ENCODE data around the gene TPBGL.

TPBGL gene

GRCh38 chr11:75212411-75212810 is 28.2 kb upstream of the TPBGL start:
- ATAC-seq = no peak

- peak in 1 of 2 donors; percentile 58 for ATAC-seq
These were observed 26.2 kb upstream of the TPBGL start for GRCh38 chr11:75214411-75214821.

GRCh38 chr11:75214843-75215242 is 25.7 kb upstream of the TPBGL start:
- no peak for ATAC-seq

- ATAC-seq = no peak
These were observed 20.7 kb upstream of the TPBGL start for GRCh38 chr11:75219869-75220268.

GRCh38 chr11:75223954-75224643 is 16.5 kb upstream of the TPBGL start:
- no peak for ATAC-seq

- ATAC-seq = no peak
These were observed 14.8 kb upstream of the TPBGL start for GRCh38 chr11:75225794-75226193.

GRCh38 chr11:75229466-75229865 is 11.1 kb upstream of the TPBGL start:
- ATAC-seq = no peak

- ATAC-seq = no peak
These were observed 10.0 kb upstream of the TPBGL start for GRCh38 chr11:75230621-75231020.

- no peak for ATAC-seq
These were observed 6.8 kb upstream of the TPBGL start for GRCh38 chr11:75233754-75234172.

GRCh38 chr11:75236062-75236461 is 4.5 kb upstream of the TPBGL start:
- ATAC-seq = no peak

- no peak for ATAC-seq
These were observed 3.5 kb upstream of the TPBGL start for GRCh38 chr11:75237050-75237449.

- no peak for ATAC-seq
These were observed 1.8 kb upstream of the TPBGL start for GRCh38 chr11:75238595-75239440.

- no peak for ATAC-seq
These were observed 863 bp upstream of the TPBGL start for GRCh38 chr11:75239531-75240290.

GRCh38 chr11:75241036-75241905 is 697 bp downstream of the TPBGL start:
- peak; percentile 89 to 91 for ATAC-seq

GRCh38 chr11:75241906-75242644 is 1.5 kb downstream of the TPBGL start:
- peak; percentile 33 to 44 for ATAC-seq

- no peak for ATAC-seq
These were observed 2.4 kb downstream of the TPBGL start for GRCh38 chr11:75242722-75243600.

GRCh38 chr11:75244052-75244814 is 3.7 kb downstream of the TPBGL start:
- no peak for ATAC-seq

- ATAC-seq = no peak
These were observed 4.9 kb downstream of the TPBGL start for GRCh38 chr11:75245356-75246005.

- no peak for ATAC-seq
These were observed 5.6 kb downstream of the TPBGL start for GRCh38 chr11:75246006-75246670.
